OCI-LY7 (cell line): ENCODE results near the gene WIZ. TPM values are rescaled to one million over a fixed set of nuclear protein-coding genes. Genes with fewer than 3 reads are reported as not detected.

ENCODE experiments used
- BruUV-seq: library from RNA; stranded (reverse); fragments of 400-500 nt; replicated peaks from 2 replicates; lab custom pipeline; 2021; lab: Mats Ljungman, UMichigan
- CTCF ChIA-PET: fragments of 300-600 bp; sonication (Branson Sonifier 250); formaldehyde crosslinking; loops from one replicate; lab custom pipeline; 2022; ENCODE audit warnings: antibody characterized with exemption; ENCODE audit not compliant: unreplicated experiment; lab: Charles Lee
- POLR2A ChIA-PET: fragments of 300-600 bp; sonication (Branson Sonifier 250); formaldehyde crosslinking; loops from one replicate; lab custom pipeline; 2022; ENCODE audit warnings: antibody characterized with exemption; lab: Charles Lee
- DNase-seq: peaks from one replicate; pipeline ENCODE4 v3.0.0-alpha.2; 2015; ENCODE audit warnings: low spot score
- H2AFZ ChIP-seq: fragments of 200-600 bp; sonication (generic), shearing (Covaris generic); 2 replicates; pipeline ENCODE4 v1.6.1; 2014; ENCODE audit warnings: mild to moderate bottlenecking, antibody characterized with exemption, low read length, moderate library complexity
- H3K27ac ChIP-seq: fragments of 200-600 bp; sonication (generic); 2 replicates; pipeline ENCODE4 v1.5.1; 2014; ENCODE audit warnings: mixed run types, low read depth, mild to moderate bottlenecking, moderate library complexity, low read length, inconsistent platforms; ENCODE audit not compliant: poor library complexity, severe bottlenecking
- H3K36me3 ChIP-seq: fragments of 200-600 bp; sonication (generic); 2 replicates; pipeline ENCODE4 v1.6.1; 2014; ENCODE audit warnings: mild to moderate bottlenecking, antibody characterized with exemption, low read length, moderate library complexity, mixed read lengths; ENCODE audit not compliant: insufficient read depth
- H3K4me1 ChIP-seq: fragments of 200-600 bp; sonication (generic); 2 replicates; pipeline ENCODE4 v1.5.1; 2014; ENCODE audit warnings: mild to moderate bottlenecking, low read length; ENCODE audit not compliant: insufficient read depth, poor library complexity, severe bottlenecking
- H3K4me2 ChIP-seq: fragments of 200-600 bp; sonication (generic); 2 replicates; pipeline ENCODE4 v1.6.1; 2014; ENCODE audit warnings: mild to moderate bottlenecking, low read length
- H3K4me3 ChIP-seq: fragments of 200-600 bp; sonication (generic); 2 replicates; pipeline ENCODE4 v1.5.1; 2014; ENCODE audit warnings: mild to moderate bottlenecking, low read depth, low read length; ENCODE audit not compliant: poor library complexity, severe bottlenecking
- H3K79me2 ChIP-seq: fragments of 200-600 bp; sonication (generic); 2 replicates; pipeline ENCODE4 v1.6.1; 2016; ENCODE audit warnings: low read depth, mild to moderate bottlenecking, low read length, moderate library complexity, mixed read lengths; ENCODE audit not compliant: insufficient read depth
- H3K9me2 ChIP-seq: fragments of 200-600 bp; sonication (generic); 2 replicates; pipeline ENCODE4 v1.6.1; 2016; ENCODE audit warnings: mild to moderate bottlenecking, low read length, mixed read lengths; ENCODE audit not compliant: insufficient read depth
- H3K9me3 ChIP-seq: fragments of 200-600 bp; sonication (generic); 2 replicates; pipeline ENCODE4 v1.6.1; 2014; ENCODE audit warnings: mild to moderate bottlenecking, mixed run types, low read length, mixed read lengths
- H4K20me1 ChIP-seq: fragments of 200-600 bp; sonication (generic); 2 replicates; pipeline ENCODE4 v1.6.1; 2014; ENCODE audit warnings: mild to moderate bottlenecking, antibody characterized with exemption, low read length, moderate library complexity, mixed read lengths; ENCODE audit not compliant: insufficient read depth
- EZH2phosphoT487 ChIP-seq: fragments of 200-600 bp; sonication (generic); IDR thresholded peaks from 2 replicates; pipeline ENCODE4 v1.6.1; 2018; ENCODE audit warnings: low read depth, borderline replicate concordance, mild to moderate bottlenecking, mixed run types, antibody characterized with exemption, low read length, moderate library complexity, mixed read lengths
- intact Hi-C: fragments of 100-400 bp; cut with micrococcal nuclease; formaldehyde crosslinking; loops from one replicate; pipeline ENCODE4 v1.10.0; 2022; ENCODE audit not compliant: unreplicated experiment
- total RNA-seq, 2 experiments: library from RNA; depleted of rRNA in 1 of 2; stranded (reverse); fragments of >200 nt in 1 of 2; shearing (Covaris generic) in 1 of 2; gene quantifications; 2 replicates each; pipeline ENCODE4 v1.2.3, GENCODE V29; 2014 to 2022
- TF ChIP-seq, protein P1 (sequence below): fragments of 200-600 bp; sonication (generic); conservative IDR thresholded peaks from 2 replicates; pipeline ENCODE4 v1.5.1; 2014; ENCODE audit warnings: mild to moderate bottlenecking, antibody characterized with exemption, low read length, moderate library complexity, mixed read lengths

The WIZ gene
- total RNA-seq, 2 experiments from 2014 or later = 16.4 to 35.9 TPM

DNA sequence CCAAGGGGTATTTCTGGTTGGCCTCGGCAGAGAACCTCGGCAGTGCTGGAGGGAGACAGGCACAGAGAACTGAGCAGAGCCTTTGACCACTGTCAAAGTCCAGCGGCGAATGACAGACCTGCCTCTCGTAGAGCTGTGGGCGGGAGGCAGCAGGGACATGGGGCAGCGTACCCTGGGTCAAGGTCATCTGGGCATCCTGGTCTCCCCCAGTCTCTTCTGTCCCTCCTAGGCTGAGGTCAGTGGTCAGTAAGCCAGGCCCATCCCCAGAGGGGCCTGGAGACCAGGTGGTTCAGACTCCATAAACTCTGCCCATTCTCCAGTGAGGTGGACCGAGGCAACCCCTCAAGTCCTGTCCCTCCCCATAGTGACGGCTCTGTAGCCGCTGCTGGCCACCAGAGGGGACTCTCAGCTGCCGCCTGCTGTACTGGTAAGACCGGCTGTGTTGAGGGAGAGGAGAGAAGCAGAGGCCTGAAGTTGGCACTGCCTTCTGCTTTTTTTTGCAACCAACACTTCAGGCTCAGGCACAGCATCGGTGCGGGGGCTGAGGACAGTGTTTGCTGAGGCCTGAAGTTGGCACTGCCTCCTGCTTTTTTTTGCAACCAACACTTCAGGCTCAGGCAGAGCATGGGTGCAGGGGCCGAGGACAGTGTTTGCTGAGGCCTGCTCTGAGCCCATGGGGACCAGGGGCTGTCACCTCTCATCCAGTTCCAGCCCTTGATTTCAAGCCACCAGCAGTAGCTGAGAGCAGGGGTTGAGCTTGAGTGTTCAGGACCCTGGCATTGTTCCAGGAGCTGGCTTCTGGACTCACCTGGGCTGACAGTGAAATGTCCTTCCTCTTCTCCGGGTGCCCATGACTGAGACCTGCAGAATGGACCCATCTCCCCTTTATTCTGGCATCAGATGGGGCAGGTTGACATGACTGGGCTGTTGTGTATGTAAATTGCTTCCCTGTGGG, 29.9 kb upstream of the WIZ start, which contains the start of gene PGLYRP2:
Gene PGLYRP2, minus strand, starts transcription at position 111 of the 955 bp plus-strand sequence. CDS start 130 bp downstream, outside the sequence.
- intact Hi-C loops = no loop called here
- no peak within 1 kb of the TSS for H3K4me2 ChIP-seq

DNA sequence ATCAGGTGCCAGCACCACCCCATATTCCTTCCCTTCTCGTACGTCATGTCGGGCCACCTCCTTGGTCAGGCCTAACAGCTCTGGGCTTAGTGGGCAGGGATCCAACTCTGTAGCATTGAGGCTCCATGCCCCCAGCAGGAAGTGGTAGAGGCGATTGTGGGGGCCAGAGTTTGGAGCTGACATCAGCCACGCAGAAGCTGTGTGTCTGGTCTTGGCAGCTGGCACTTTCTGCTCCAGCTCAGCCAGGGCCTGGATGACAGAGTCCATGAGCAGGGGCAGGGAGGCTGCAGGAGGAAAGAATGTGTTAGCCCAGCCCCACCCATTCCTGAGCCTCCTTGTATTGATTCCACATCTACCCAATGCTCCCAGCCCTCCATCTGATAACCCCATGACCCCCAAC, 26.6 kb upstream of the WIZ start:
- H3K4me1 ChIP-seq = peaks cover 7% of the 10 kb centered on the region
- H3K9me3 ChIP-seq = no peaks in the 10 kb centered on the region
- TF ChIP-seq EZH2phosphoT487 = no peak
- TF ChIP-seq, protein P1, sequence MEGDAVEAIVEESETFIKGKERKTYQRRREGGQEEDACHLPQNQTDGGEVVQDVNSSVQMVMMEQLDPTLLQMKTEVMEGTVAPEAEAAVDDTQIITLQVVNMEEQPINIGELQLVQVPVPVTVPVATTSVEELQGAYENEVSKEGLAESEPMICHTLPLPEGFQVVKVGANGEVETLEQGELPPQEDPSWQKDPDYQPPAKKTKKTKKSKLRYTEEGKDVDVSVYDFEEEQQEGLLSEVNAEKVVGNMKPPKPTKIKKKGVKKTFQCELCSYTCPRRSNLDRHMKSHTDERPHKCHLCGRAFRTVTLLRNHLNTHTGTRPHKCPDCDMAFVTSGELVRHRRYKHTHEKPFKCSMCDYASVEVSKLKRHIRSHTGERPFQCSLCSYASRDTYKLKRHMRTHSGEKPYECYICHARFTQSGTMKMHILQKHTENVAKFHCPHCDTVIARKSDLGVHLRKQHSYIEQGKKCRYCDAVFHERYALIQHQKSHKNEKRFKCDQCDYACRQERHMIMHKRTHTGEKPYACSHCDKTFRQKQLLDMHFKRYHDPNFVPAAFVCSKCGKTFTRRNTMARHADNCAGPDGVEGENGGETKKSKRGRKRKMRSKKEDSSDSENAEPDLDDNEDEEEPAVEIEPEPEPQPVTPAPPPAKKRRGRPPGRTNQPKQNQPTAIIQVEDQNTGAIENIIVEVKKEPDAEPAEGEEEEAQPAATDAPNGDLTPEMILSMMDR = no peak
- H2AFZ ChIP-seq = no peak overlapping the region
- ChIA-PET POLR2A (no interaction called here), CTCF (no interaction called here)
- BruUV-seq = no TSS peak
- no peaks in the 10 kb centered on the region for H3K79me2 ChIP-seq
- no peak for DNase-seq
- no peaks in the 10 kb centered on the region for H3K36me3 ChIP-seq
- H3K4me3 ChIP-seq = no peak overlapping the region
- intact Hi-C loops = no loop called here
- H3K4me2 ChIP-seq = no peak overlapping the region
- no peak overlapping the region for H3K27ac ChIP-seq
- no peaks in the 10 kb centered on the region for H3K9me2 ChIP-seq
- H4K20me1 ChIP-seq = no peaks in the 10 kb centered on the region

More for the DNA sequence above, 29.9 kb upstream of the WIZ start, which contains the start of gene PGLYRP2:
- H3K9me2 ChIP-seq = no peaks in the 10 kb centered on the region
- no peak within 1 kb of the TSS for H2AFZ ChIP-seq
- no peaks in the 10 kb centered on the region for H4K20me1 ChIP-seq
- DNase-seq = no peak
- H3K36me3 ChIP-seq = no peaks in the 10 kb centered on the region
- no peaks in the 10 kb centered on the region for H3K79me2 ChIP-seq
- ChIA-PET POLR2A (no interaction called here), CTCF (no interaction called here)
- BruUV-seq = no TSS peak
- no peak within 1 kb of the TSS for H3K27ac ChIP-seq
- H3K4me3 ChIP-seq = no peak within 1 kb of the TSS
- H3K4me1 ChIP-seq = no peaks in the 10 kb centered on the region
- no peak for TF ChIP-seq EZH2phosphoT487
- TF ChIP-seq, protein P1 = no peak
- no peaks in the 10 kb centered on the region for H3K9me3 ChIP-seq

DNA sequence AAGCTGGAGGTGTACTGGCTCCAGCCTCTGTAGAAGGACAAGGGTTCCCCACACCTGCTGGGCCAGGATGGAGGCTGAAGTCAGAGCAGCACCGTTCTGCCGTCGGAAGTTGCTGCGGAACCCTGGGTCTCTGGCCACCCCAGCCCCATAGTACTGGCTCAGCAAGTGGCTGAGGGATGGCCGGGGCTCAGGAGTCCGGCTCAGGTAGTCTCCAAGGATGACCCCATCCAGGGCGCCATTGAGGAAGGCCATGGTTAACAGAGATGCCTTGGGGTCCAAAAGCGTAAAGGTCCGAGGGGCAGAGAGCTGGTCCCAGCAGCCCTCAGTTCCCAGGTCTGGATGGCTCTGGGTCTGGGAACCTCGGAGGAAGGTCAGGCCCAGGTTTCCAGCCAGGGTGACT, 25.9 kb upstream of the WIZ start:
- Histone ChIP-seq H3K27ac (no peak overlapping the region), H3K36me3 (no peaks in the 10 kb centered on the region), H3K4me3 (no peak overlapping the region), H4K20me1 (no peaks in the 10 kb centered on the region), H3K79me2 (no peaks in the 10 kb centered on the region), H2AFZ (no peak overlapping the region), H3K9me2 (no peaks in the 10 kb centered on the region), H3K4me1 (peaks cover 7% of the 10 kb centered on the region), H3K9me3 (no peaks in the 10 kb centered on the region), H3K4me2 (no peak overlapping the region)
- ChIA-PET POLR2A (no interaction called here), CTCF (no interaction called here)
- TF ChIP-seq EZH2phosphoT487 = no peak
- TF ChIP-seq, protein P1 = no peak
- no peak for DNase-seq
- intact Hi-C loops = no loop called here
- BruUV-seq = no TSS peak
